ENCODE data around the gene CTAGE9.

- no peak for TF ChIP-seq CTCF (conservative IDR thresholded peaks at IDR 0.05; ENCODE audit: low read length)
- no peak for TF ChIP-seq EZH2phosphoT487 (IDR thresholded peaks at IDR 0.05; ENCODE audit: borderline replicate concordance, low read depth, low read length)
These were observed 18.8 kb downstream of the CTAGE9 start for GRCh38 chr6:131692031-131692430.
